Memory B cell (primary cell): Measurements from ENCODE around the gene GABRP.

Experiments used
- ATAC-seq: fragments of 150-1000 bp; cut with Tn5 transposase; 2 replicates; pipeline ENCODE4 v1.10.0; 2021; ENCODE audit warnings: low read depth, mild to moderate bottlenecking, moderate library complexity
- DNase-seq, 2 donors: peaks; one replicate each; pipeline ENCODE4 v3.0.0; 2022; ENCODE audit warnings: low spot score in 2 of 2
- H3K27ac Mint-ChIP-seq: one replicate; pipeline ENCODE4 v1.8.0; 2022; ENCODE audit warnings: mild to moderate bottlenecking, moderate library complexity, mixed read lengths
- H3K27me3 Mint-ChIP-seq: one replicate; pipeline ENCODE4 v1.8.0; 2022; ENCODE audit warnings: mixed read lengths
- H3K36me3 Mint-ChIP-seq: one replicate; pipeline ENCODE4 v1.8.0; 2022; ENCODE audit warnings: mild to moderate bottlenecking, mixed read lengths
- H3K4me1 Mint-ChIP-seq: one replicate; pipeline ENCODE4 v1.8.0; 2022; ENCODE audit warnings: mixed read lengths
- H3K4me3 Mint-ChIP-seq: one replicate; pipeline ENCODE4 v1.8.0; 2022; ENCODE audit warnings: mild to moderate bottlenecking, moderate library complexity, mixed read lengths
- H3K9me3 Mint-ChIP-seq: one replicate; pipeline ENCODE4 v1.8.0; 2022; ENCODE audit warnings: mixed read lengths

Gene GABRP

DNA sequence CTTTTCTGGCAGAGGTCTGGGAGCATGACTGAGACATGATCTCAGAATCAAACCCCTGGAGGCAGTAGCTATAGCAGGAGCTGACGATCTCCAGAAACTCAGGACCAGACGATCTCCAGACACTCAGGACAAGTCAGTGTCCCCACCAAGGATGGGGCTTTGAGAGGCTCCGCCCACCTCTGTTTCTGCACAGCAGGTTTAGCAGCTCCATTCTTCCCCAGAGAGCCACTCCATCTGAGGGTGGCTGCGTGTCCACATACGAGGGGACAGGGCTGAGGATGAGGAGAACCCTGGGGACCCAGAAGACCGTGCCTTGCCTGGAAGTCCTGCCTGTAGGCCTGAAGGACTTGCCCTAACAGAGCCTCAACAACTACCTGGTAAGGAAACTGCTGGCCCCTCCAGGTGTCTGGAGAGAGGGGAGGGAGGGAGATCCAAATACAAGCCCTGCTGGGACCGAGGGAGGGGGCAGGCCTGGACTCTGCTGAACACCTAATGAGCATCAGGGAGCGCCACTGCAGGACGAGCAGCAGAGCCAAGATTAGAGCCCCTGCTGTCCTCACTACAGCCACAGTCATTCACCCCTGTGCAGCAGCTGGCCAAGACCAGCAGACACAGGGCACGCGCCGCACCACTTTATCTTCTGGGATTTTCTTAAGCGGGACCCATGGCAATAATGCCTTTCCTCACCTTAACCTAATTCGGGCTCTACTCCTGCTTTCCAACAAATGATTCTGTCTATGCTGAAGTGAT is at the start of gene GABRP:
Gene GABRP, plus strand, starts transcription at position 228 of the 750 bp plus-strand sequence. CDS start 4,891 bp downstream, outside the sequence.
- Mint-ChIP-seq H3K4me1 (no peaks in the 10 kb centered on the region), H3K9me3 (no peaks in the 10 kb centered on the region), H3K4me3 (no peak within 1 kb of the TSS), H3K27ac (no peak within 1 kb of the TSS), H3K36me3 (no peaks in the 10 kb centered on the region), H3K27me3 (peaks cover 4% of the 10 kb centered on the region)
- ATAC-seq (no peak), DNase-seq (no peak)

GRCh38 chr5:170736966-170737365 is 46.6 kb upstream of the GABRP start:
- H3K4me3 Mint-ChIP-seq = no peak overlapping the region
- no peaks in the 10 kb centered on the region for H3K4me1 Mint-ChIP-seq
- H3K27me3 Mint-ChIP-seq = peaks cover under 1% of the 10 kb centered on the region
- no peak for ATAC-seq
- H3K36me3 Mint-ChIP-seq = no peaks in the 10 kb centered on the region
- H3K9me3 Mint-ChIP-seq = peaks cover 5% of the 10 kb centered on the region
- DNase-seq = no peak
- no peak overlapping the region for H3K27ac Mint-ChIP-seq

DNA sequence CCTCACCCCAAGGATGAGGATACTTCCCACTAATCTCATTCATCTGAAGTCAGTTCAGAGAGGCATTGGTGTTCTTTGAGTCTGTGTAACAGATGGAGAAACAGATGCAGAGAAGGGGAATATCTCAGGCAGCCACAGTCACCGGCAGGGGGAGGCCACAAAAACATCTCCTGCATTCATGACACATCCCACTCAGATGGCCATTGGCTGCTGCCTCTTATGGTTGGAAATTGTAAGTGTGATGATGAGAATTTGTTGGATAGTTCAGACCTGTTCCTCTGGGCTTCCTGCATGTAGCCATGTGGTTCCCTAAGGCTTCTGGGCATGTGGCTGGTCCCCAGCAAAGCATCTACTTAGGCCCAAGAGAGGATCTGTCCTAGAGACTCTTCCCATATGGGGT is 45.9 kb upstream of the GABRP start:
- H3K36me3 Mint-ChIP-seq = no peaks in the 10 kb centered on the region

GRCh38 chr5:170738840-170739239 is 44.7 kb upstream of the GABRP start:
- H3K4me3 Mint-ChIP-seq = no peak overlapping the region
- no peaks in the 10 kb centered on the region for H3K36me3 Mint-ChIP-seq
- H3K27me3 Mint-ChIP-seq = peaks cover 2% of the 10 kb centered on the region

More for the DNA sequence above, 45.9 kb upstream of the GABRP start:
- H3K9me3 Mint-ChIP-seq = peaks cover 5% of the 10 kb centered on the region
- H3K4me3 Mint-ChIP-seq = no peak overlapping the region
- ATAC-seq = no peak
- DNase-seq = no peak
- H3K27ac Mint-ChIP-seq = no peak overlapping the region
- peaks cover 2% of the 10 kb centered on the region for H3K27me3 Mint-ChIP-seq
- H3K4me1 Mint-ChIP-seq = no peaks in the 10 kb centered on the region

DNA sequence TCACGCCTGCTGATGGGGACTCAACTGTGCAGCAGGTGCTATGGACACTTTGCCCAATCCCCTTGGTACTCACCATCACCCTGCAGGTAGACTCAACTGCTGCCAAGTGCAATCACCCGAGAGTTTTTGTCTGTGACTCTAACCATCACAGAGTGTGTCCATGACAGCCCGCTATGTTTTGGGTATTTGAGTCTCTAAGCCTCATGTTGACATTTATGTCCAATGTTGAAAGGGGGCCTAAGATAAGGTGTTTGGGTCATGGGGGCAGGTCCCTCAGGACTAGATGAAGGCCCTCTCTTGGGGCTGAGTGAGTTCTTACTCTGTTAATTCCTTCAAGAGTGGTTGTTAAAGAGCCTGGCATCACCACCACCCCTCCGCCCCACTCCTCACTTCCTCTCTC is 44.1 kb upstream of the GABRP start:
- H3K27ac Mint-ChIP-seq = no peak overlapping the region
- no peak for ATAC-seq

More at GRCh38 chr5:170738840-170739239, 44.7 kb upstream of the GABRP start:
- ATAC-seq = no peak
- Mint-ChIP-seq H3K4me1 (no peaks in the 10 kb centered on the region), H3K27ac (no peak overlapping the region), H3K9me3 (peaks cover 5% of the 10 kb centered on the region)
- DNase-seq = no peak

DNA sequence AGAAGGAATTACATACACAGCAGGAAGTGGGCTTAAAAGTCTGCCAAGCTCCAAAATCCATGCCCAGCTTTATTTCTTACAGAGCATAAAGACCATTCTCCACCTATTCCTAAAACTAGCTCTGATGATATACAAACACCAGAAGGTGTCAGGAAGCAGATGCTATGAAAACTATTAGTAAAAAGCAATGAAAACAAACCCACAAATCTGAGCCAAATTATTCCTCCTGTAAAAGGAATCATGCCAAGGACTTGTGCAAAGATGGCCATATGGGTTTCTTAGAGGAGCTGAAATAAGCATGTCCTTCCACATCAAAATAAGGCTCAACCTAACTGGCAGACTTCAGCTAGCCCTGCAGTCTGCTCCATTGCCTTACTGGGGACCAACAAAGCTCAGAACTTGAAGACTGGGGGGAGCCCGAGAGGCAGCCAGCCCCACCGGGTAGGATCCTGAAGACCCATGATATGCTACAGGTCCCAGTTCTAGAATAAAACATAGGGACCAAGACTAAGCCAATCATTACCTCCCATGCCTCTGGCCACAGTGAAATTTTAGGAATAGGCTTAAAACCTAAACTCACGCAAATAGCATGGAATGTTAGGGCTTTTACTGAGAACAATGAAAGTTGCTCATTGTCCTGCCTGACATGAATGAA is 42.8 kb upstream of the GABRP start:
- peaks cover 6% of the 10 kb centered on the region for H3K27me3 Mint-ChIP-seq

More for the DNA sequence above, 44.1 kb upstream of the GABRP start:
- Mint-ChIP-seq H3K4me1 (peaks cover 3% of the 10 kb centered on the region), H3K36me3 (no peaks in the 10 kb centered on the region), H3K27me3 (peaks cover 6% of the 10 kb centered on the region), H3K9me3 (peaks cover 5% of the 10 kb centered on the region), H3K4me3 (no peak overlapping the region)
- DNase-seq = no peak

DNA sequence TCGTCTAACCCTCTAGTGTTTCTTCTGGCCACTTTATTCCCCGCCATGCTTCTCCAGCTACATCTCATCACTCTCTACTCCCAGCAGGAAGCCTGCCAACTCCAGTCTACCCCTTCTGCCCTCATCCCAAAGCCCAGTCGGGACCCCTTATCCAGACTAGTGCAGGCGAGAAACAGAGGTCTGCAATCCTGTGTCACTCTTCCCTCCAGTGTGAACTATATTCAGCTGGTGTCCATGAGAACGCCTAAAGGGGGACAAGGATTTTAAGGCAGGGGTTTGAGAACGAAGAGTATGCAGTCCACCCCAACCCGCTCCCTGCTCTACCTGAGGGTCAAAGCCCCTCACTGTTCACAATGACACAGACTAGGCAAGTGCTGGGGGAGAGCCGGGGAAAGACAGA is 41.7 kb upstream of the GABRP start:
- Mint-ChIP-seq H3K9me3 (no peaks in the 10 kb centered on the region), H3K27ac (no peak overlapping the region), H3K27me3 (peaks cover 6% of the 10 kb centered on the region), H3K36me3 (no peaks in the 10 kb centered on the region), H3K4me1 (peaks cover 3% of the 10 kb centered on the region), H3K4me3 (no peak overlapping the region)
- ATAC-seq = no peak
- no peak for DNase-seq

More for the DNA sequence above, 42.8 kb upstream of the GABRP start:
- DNase-seq (no peak), ATAC-seq (no peak)
- Mint-ChIP-seq H3K27ac (no peak overlapping the region), H3K4me1 (peaks cover 3% of the 10 kb centered on the region), H3K36me3 (no peaks in the 10 kb centered on the region), H3K4me3 (no peak overlapping the region), H3K9me3 (peaks cover 3% of the 10 kb centered on the region)

DNA sequence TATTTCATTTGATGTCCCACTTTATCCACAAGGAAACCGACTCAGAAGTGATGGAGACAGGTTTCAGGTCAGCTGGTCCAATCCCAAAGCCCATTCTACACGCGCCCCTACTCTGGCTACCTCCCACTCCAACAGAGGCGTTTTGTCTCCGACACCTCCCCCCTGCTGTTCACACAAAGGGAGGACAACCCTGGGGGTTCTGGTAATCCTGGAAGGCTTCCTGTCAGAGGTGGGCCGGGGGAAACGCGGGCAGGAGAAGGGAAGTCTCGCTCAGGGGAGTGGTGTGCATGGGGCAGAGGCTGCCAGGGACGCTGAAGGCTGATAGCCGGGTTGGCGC is 39.7 kb upstream of the GABRP start:
- H3K36me3 Mint-ChIP-seq = no peaks in the 10 kb centered on the region
- H3K9me3 Mint-ChIP-seq = no peaks in the 10 kb centered on the region
- peaks cover 11% of the 10 kb centered on the region for H3K27me3 Mint-ChIP-seq
- H3K4me3 Mint-ChIP-seq = no peak overlapping the region
- peaks cover 3% of the 10 kb centered on the region for H3K4me1 Mint-ChIP-seq
- no peak overlapping the region for H3K27ac Mint-ChIP-seq
- ATAC-seq = no peak
- no peak for DNase-seq

DNA sequence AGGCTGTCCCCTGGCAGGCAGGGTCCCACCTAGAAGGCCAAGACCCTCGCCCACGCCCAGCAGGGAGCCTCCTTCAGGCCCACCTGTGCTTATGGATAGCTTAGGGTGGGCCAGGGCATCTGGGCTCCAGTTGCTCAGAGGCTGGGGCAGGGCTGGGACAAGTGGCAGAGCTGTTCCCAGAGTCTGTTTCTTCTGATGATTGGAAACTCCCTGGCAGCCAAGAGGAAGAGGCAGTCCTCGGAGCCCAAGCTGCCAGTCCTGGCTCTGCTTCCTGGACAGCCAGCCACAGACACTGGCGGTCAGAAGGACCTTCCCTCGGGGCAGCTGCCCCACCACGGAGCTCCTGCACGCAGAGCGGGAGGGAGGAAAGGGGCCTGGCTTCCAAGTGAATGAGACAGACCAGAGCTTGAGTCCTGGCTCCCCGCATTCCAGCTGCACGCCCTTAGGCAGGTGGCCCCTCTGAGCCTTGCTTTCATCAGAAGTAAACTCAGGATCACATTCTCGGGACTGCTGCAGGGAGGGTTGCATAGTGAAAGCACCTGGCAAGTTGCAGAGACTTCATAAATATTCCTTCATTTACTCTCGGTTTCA is 37.9 kb upstream of the GABRP start:
- ATAC-seq (no peak), DNase-seq (no peak)
- no peaks in the 10 kb centered on the region for H3K36me3 Mint-ChIP-seq
- H3K27me3 Mint-ChIP-seq = peaks cover 16% of the 10 kb centered on the region
- no peak overlapping the region for H3K4me3 Mint-ChIP-seq
- no peaks in the 10 kb centered on the region for H3K9me3 Mint-ChIP-seq
- H3K4me1 Mint-ChIP-seq = peaks cover 3% of the 10 kb centered on the region
- no peak overlapping the region for H3K27ac Mint-ChIP-seq

GRCh38 chr5:170746075-170746960 is 37.2 kb upstream of the GABRP start:
- H3K4me3 Mint-ChIP-seq = no peak overlapping the region
- H3K27ac Mint-ChIP-seq = no peak overlapping the region
- no peaks in the 10 kb centered on the region for H3K9me3 Mint-ChIP-seq
- H3K4me1 Mint-ChIP-seq = peaks cover 3% of the 10 kb centered on the region
- peaks cover 20% of the 10 kb centered on the region for H3K27me3 Mint-ChIP-seq
- no peaks in the 10 kb centered on the region for H3K36me3 Mint-ChIP-seq
- no peak for ATAC-seq
- DNase-seq = no peak

- DNase-seq (no peak), ATAC-seq (no peak)
- H3K36me3 Mint-ChIP-seq = no peaks in the 10 kb centered on the region
- H3K27me3 Mint-ChIP-seq = peaks cover 20% of the 10 kb centered on the region
- no peak overlapping the region for H3K27ac Mint-ChIP-seq
- H3K4me1 Mint-ChIP-seq = peaks cover 3% of the 10 kb centered on the region
- H3K4me3 Mint-ChIP-seq = no peak overlapping the region
- H3K9me3 Mint-ChIP-seq = no peaks in the 10 kb centered on the region
These were observed 36.6 kb upstream of the GABRP start for GRCh38 chr5:170746961-170747340.

DNA sequence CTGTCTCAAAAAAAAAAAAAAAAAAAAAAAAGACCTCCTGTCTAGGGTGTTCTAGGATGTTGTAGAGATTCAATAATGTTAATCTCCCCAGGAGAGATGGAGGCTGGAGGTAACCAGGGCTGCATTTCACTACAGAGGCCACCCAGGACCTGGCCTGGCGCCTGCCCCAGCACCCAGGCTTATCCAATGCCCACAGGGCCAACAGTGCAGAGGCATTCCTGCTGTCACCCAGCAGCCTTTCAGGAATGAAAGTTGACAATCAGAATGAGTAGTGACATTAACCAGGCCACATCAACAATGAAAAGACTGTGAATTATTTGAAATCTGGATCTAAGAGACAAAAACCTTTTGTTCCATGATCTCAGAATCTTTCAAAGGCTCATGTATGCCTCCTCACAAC is 36.2 kb upstream of the GABRP start:
- H3K4me3 Mint-ChIP-seq = no peak overlapping the region
- no peaks in the 10 kb centered on the region for H3K9me3 Mint-ChIP-seq
- no peak overlapping the region for H3K27ac Mint-ChIP-seq
- peaks cover 3% of the 10 kb centered on the region for H3K4me1 Mint-ChIP-seq
- no peak for DNase-seq
- H3K27me3 Mint-ChIP-seq = peaks cover 18% of the 10 kb centered on the region
- H3K36me3 Mint-ChIP-seq = no peaks in the 10 kb centered on the region
- no peak for ATAC-seq

DNA sequence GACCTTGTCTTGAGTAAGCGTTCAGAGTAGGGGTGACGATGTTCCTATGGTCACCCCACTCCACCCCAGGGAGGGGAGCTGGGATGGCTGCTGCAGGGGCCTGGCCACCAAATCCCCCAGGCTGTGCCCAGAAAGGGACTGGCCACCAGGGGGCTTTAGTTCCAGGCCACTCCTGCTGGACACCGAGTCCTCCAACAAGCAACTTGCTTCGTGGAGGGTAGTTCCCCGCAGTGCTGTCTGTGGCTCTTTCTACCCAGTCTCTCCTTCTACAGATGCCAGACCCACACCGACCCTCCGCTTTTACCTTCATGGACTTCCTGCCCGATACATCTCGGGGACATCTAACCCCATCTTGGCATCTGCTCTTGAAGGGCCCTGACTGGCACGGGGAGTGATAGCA is 35.7 kb upstream of the GABRP start:
- no peaks in the 10 kb centered on the region for H3K9me3 Mint-ChIP-seq
- H3K4me1 Mint-ChIP-seq = peaks cover 3% of the 10 kb centered on the region
- H3K36me3 Mint-ChIP-seq = no peaks in the 10 kb centered on the region
- ATAC-seq (no peak), DNase-seq (no peak)
- H3K4me3 Mint-ChIP-seq = no peak overlapping the region
- no peak overlapping the region for H3K27ac Mint-ChIP-seq
- H3K27me3 Mint-ChIP-seq = peaks cover 18% of the 10 kb centered on the region
